HG03108 (cell line): Measurements from ENCODE around the gene OR8G1.
"Not testable (repeated sequence)": the region's sequence is repeated elsewhere in the genome, so short reads cannot be mapped to it uniquely, and the experiment has no call there.

ENCODE experiments used
- ATAC-seq: cut with Tn5 transposase; IDR thresholded peaks from one replicate; pipeline ENCODE4 v1.9.1; 2021; ENCODE audit warnings: moderate library complexity; ENCODE audit not compliant: unreplicated experiment

OR8G1 gene, protein sequence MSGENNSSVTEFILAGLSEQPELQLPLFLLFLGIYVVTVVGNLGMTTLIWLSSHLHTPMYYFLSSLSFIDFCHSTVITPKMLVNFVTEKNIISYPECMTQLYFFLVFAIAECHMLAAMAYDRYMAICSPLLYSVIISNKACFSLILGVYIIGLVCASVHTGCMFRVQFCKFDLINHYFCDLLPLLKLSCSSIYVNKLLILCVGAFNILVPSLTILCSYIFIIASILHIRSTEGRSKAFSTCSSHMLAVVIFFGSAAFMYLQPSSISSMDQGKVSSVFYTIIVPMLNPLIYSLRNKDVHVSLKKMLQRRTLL

GRCh38 chr11:124240621-124241397, at the start of gene OR8G1:
TSS of gene OR8G1 (plus strand) at chr11:124241095. CDS start at chr11:124249676, 8,581 bp downstream.
- ATAC-seq: no peak

DNA sequence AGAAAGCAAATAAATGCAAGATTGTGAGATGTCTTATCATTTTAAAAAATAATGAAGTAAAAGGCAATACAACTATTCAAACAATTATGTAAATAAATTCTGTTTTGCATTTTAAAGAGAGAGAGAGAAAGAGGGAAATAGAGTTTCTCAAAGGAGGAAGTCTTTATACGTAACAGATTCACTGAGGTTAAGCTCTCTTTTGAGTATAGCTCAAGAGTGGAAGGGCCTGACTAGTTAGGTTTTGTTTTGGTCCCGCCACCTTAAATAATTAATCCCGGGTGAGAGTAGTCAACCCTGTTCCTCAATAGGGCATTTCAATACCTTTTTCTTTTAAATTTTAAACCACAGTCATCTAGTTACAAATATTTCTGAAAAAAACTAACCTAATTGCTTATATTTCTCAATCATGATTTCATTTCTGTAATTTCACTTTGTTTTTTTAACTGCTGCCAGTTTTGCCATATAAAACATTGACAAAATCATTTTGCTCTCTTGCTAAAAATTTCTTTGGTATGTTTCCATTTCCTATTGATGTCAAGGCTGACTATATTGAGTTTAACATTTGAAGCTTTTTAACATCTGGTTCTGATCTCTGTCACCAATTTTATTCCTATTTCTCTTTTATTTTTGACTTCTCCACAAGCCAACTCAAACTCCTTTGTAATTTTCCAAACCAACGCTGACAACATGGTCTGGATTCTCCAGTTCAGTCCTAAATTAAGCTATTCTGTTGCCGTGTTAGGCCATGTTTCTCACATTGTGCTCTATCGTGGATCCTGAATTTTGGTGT, 47.5 kb upstream of the OR8G1 start:
- peak; percentile 66 for ATAC-seq

DNA sequence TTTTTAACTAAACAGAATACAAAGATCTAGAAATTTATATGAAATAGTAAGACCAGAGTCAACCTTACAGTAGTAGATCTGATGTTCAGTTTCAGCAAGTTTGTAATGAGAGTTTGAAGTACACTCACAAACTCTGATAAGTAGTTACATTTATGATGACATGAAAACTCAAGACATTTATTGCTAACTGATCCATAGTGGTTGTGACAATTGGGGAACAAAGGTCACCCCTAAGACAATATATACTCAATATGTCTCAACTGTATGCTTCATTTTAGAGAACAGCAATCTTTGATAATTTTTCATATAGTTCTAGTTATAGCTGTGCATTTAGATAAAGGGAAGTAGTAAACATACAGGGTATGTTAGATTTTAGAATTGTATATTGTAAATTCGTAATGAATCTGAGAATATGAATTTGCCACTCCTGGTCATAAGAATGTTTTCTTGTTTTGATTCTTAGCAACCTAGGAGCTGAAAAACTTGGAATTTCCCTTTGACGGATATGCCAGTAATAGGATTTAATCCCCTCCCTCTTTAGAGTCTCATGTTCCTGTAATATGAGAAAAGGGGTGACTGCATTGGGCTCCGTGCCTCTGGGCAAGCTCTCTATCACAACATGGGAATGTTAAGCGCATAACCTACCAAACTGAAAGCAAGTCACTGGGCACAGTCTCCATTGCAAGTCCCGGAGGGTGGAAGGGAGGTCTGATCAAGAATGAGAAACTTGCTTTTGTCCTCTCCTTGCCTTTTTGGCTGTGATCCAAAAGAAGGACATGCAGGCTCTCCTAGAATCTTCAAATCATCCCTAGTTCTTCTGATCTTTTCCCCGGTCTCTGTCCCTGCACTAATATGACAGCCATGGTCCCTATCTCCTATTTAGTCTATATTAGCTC, 46.4 kb upstream of the OR8G1 start:
- ATAC-seq: no peak

DNA sequence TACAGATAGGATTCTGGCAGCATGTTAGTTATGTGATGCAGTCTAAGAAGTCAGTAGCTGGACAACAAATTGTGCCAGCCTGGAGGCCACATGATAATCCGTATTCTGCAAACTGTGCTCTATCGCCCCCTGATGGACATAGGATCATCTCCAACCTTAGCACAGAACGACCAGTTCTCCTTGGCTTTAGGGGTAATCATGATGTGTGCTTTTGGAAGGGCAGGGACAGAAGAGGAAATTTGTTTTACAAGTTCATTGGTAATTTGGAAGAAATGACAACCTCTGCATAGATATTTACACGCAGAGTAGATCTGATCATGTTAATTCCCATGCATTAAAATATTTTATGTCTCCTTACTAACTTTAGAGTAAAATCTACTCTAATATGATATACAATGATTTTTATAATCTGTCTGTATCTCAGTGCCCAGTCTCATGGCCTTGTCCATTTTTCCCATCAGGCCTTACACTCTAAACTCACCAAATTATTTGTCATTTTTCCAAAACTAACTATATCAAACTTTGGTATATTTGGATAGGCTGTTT, 45.6 kb upstream of the OR8G1 start:
- peak; percentile 65 for ATAC-seq

DNA sequence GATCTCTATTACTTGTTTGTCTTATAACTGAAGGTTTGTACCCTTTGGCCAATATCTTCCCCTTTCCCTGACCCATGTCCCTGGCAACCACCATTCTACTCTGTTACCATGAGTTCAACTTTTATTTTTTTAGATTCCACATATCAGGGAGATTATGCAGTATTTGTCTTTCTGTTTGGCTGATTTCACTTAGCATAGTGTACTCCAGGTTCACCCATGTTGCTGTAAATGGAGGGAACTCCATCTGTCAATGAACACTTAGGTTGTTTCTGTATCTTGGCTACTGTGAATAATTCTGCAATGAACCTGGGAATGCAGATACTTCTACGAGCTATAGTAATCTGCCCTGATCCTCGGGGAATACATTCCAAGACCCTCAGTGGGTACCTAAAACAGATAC, 42.9 kb upstream of the OR8G1 start:
- ATAC-seq: no peak

DNA sequence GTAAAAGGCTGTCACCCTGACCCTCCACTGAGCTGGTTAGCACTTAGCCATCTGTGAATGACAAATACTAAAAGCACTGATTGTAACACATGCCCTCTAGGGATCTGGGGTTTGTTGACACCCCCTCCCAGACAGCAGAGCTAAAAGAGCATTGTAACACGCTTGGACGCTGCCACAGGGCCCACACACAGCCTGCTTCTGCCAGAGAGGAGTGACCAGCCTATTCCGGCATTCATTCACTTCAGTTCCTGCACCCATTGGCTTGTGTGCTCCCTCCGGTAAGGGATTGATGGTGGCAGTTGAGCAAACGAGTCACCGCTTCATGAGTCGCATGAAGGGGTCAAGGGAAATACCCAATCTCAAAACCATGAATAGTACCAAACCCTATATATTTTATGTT, 42.0 kb upstream of the OR8G1 start:
- ATAC-seq: no peak

DNA sequence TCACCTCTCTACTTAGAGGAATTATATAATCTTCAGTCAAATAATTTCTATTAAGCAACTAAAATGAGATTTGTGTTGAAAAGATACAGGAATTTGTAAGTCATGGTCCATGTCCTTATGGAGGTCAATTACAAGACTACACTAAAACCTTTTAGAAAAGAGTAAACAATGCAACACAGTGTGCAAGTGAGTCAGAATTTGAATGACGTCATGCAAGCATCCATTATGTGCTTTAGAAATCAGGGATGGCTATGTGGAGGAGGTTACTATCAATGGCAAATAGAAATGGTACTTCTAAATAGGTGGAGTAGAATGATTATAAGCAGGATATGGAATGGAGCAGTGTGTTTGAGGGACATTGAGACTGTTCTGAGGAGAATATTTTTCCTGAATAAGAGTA, 41.2 kb upstream of the OR8G1 start:
- no peak for ATAC-seq

- ATAC-seq: no peak
These were observed 40.2 kb upstream of the OR8G1 start for GRCh38 chr11:124200671-124201070.

- no peak for ATAC-seq
These were observed 37.9 kb upstream of the OR8G1 start for GRCh38 chr11:124202951-124203350.

DNA sequence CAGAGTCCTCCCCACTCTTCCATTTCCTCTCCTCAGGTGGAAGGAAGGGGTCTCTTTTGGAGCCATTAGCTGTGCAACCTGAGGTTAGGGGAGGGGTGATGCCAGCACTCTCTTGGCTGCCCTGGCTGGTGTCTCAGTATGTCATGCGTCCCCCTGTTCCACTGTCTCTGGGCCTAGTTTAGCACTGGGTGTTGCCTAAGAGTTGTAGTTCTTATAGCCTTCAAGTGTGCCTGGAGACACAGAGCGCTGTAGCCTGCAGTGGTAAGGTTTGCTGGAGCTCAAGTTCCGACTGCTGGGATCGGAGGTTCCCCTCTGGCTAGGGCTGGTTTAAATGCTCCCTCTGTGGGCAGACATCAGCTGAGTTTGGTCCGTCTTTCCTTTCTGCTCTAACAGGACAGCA, 36.9 kb upstream of the OR8G1 start:
- no peak for ATAC-seq

- ATAC-seq: no peak
These were observed 33.6 kb upstream of the OR8G1 start for GRCh38 chr11:124207102-124207792.

GRCh38 chr11:124209824-124210357, 31.0 kb upstream of the OR8G1 start:
- ATAC-seq: no peak

DNA sequence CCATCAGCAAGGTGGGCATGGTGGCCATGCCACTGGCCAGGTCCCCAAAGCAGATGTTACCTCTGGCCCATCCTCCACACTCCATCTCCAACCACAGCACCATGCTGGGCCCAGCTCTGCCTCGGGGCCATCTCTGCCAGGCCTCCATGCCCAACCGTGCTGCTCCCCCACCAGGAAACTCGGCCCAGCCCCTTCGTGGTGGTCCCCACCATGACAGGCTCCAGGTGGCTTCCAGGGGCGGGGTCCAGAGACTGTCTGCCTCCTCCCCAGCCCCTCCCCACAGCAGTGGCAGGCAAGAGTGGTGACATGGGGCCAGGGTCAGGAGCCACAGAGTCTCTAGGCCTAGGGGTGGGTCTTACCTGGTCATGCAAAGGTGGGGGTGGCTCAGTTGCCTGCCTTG, 30.5 kb upstream of the OR8G1 start:
- no peak for ATAC-seq

GRCh38 chr11:124211321-124211720, 29.6 kb upstream of the OR8G1 start:
- no peak for ATAC-seq

- no peak for ATAC-seq
These were observed 26.9 kb upstream of the OR8G1 start for GRCh38 chr11:124214027-124214426.

DNA sequence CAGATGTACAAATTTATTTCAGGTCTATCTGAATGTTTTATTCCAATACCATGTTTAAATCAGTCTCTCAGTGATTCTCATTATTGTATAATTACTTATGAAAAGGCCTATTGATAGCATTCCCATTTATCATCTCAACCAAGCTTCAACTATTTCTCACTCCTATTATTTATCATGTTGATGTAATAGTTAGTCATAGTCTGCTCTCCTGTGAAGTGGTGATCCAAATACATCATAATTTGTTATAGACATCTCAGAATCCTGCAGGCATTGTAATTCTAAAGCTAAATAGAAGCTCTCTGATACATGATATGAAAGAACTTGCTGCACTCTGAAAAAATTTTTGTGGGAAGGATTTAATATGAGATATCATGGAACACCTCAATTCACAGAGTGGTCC, 21.8 kb upstream of the OR8G1 start:
- ATAC-seq: no peak

DNA sequence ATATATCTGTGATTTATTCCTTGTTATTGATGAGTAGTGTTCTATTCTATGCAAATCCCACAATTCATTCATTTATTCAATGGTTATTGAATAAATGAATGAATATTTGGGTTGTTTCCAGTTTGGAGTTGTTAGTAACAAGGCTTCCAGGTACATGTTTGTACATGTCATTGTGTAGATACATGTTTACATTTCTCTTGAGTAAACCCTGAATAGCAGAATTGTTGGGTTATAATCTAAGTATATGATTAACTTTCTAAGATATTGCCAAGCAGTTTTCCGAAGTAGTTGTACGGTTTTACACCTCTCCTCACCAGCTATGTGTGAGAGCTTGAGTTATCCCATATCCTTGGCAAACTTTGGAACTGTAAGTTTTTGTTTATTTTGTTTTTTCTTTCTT, 18.5 kb upstream of the OR8G1 start:
- ATAC-seq: no peak

DNA sequence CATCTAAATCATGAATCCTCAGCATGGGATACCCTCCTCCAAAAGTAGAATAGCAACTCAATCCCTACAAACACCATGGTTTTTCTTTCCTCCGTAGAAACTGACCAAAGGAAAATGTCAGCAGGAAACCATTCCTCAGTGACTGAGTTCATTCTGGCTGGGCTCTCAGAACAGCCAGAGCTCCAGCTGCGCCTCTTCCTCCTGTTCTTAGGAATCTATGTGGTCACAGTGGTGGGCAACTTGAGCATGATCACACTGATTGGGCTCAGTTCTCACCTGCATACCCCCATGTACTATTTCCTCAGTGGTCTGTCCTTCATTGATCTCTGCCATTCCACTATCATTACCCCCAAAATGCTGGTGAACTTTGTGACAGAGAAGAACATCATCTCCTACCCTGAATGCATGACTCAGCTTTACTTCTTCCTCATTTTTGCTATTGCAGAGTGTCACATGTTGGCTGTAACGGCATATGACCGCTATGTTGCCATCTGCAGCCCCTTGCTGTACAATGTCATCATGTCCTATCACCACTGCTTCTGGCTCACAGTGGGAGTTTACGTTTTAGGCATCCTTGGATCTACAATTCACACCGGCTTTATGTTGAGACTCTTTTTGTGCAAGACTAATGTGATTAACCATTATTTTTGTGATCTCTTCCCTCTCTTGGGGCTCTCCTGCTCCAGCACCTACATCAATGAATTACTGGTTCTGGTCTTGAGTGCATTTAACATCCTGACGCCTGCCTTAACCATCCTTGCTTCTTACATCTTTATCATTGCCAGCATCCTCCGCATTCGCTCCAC, 16.1 kb upstream of the OR8G1 start:
- ATAC-seq: not testable (repeated sequence)

- ATAC-seq: no peak
These were observed 15.4 kb upstream of the OR8G1 start for GRCh38 chr11:124225471-124225870.
